Measurements from ENCODE around the gene CEP162. TPM values are rescaled to one million over a fixed set of nuclear protein-coding genes. Genes with fewer than 3 reads are reported as not detected.
A peak's percentile ranks its signal among the peaks of the same experiment; 100 is the strongest.
"Not testable (repeated sequence)": the region's sequence is repeated elsewhere in the genome, so short reads cannot be mapped to it uniquely, and the experiment has no call there.

CEP162 gene
- total and polyA plus RNA-seq, 8 donors, result 2.2 to 8.5 (median 4.9) TPM

DNA sequence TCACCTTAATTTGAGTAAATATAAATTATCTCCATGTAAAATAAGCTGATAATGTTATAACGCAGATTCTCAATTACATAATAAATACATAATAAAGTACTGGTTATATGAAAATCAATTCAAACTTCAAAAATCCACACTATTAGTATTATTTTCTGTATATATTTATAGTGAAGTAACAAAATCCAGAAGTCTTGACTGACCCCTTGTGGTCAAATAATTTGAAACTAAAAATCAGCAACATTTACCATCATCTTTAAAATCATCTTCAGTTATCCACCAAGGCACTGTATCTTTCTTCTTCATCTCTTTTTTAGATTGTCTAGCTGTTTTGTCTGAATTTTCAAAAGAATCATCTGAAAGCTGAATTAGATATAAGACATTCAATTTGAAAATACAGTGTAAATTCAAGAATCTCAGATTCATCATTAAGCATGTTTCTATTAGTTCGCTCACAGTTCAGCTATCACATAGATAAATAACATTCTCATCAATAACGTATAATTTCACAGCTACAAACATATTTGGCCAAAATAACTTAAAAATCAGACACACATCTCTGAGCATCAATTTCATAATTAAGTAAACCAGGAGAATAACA lies 6.5 kb downstream of the CEP162 start:
- H3K9me3 ChIP-seq, result no peaks in the 10 kb centered on the region
- peak; percentile 88 for FAIRE-seq
- ATAC-seq, result no peak
- 56 to 58% methylated on average over 3 of the region's 3 CpGs for WGBS, 2 donors
- intact Hi-C loops (cut with DNase I), result loop anchor here in 1 of 3 donors (10.0 kb wide), 1 partner anchor 336 kb away; no protein-coding TSS in a partner anchor
- H3K27ac ChIP-seq, result no peak overlapping the region
- no peak for DNase-seq
- no peak overlapping the region for H3K4me3 ChIP-seq
- no peaks in the 10 kb centered on the region for H3K36me3 ChIP-seq
- no peaks in the 10 kb centered on the region for H3K4me1 ChIP-seq
- no peaks in the 10 kb centered on the region for H3K27me3 ChIP-seq
- TF ChIP-seq, protein P1, sequence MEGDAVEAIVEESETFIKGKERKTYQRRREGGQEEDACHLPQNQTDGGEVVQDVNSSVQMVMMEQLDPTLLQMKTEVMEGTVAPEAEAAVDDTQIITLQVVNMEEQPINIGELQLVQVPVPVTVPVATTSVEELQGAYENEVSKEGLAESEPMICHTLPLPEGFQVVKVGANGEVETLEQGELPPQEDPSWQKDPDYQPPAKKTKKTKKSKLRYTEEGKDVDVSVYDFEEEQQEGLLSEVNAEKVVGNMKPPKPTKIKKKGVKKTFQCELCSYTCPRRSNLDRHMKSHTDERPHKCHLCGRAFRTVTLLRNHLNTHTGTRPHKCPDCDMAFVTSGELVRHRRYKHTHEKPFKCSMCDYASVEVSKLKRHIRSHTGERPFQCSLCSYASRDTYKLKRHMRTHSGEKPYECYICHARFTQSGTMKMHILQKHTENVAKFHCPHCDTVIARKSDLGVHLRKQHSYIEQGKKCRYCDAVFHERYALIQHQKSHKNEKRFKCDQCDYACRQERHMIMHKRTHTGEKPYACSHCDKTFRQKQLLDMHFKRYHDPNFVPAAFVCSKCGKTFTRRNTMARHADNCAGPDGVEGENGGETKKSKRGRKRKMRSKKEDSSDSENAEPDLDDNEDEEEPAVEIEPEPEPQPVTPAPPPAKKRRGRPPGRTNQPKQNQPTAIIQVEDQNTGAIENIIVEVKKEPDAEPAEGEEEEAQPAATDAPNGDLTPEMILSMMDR (IDR thresholded peaks at IDR 0.05), result peak in 3 of 4 donors; percentile 13 to 30 (median 29)

DNA sequence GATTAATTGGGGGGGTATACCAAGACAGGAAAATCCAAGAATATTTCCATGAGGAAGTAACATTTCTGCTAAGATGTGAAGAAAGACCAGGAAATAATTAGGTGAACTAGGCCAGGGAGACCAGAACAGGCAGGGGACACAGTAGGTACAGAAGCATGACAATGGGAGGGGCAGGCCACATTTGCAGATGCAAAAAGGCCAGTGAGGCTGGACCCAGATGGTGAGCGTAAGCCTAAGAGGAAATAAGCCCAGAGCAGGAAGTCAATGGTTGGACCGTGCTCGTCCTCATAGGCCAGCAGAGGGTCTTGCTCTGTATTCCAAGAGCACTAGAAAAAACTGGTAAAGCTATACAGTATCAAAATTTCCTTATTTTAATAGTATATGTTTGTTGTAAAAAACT lies 9.4 kb downstream of the CEP162 start:
- Histone ChIP-seq H3K4me3 (no peak overlapping the region), H3K9me3 (no peaks in the 10 kb centered on the region), H3K36me3 (no peaks in the 10 kb centered on the region), H3K27ac (no peak overlapping the region), H3K4me1 (no peaks in the 10 kb centered on the region), H3K27me3 (no peaks in the 10 kb centered on the region)
- ATAC-seq (no peak), FAIRE-seq (no peak), DNase-seq (no peak)
- intact Hi-C loops (cut with DNase I), result loop anchor here in 1 of 3 donors (10.0 kb wide), 1 partner anchor 333 kb away; no protein-coding TSS in a partner anchor
- 88 to 91% methylated on average over 3 of the region's 3 CpGs for WGBS, 2 donors
- TF ChIP-seq, protein P1 (IDR thresholded peaks at IDR 0.05), result no peak

DNA sequence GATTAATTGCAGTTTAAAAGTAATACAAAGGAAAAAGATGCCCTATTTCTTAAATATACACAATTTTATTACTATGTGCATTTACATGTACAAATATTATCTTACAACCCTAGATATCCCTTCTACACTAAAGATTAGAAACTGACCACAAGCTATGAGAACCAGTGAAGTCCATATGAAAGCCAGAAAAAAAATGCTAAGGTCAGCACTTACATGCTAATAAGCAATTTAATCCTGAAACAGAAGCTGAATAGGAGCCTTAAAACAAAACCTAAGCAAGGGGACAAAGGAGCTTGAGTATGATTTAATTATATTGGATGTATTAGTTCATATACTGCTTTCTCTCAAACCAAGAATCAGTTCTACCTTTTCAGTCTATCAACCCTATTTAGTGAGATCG lies 14.2 kb downstream of the CEP162 start:
- DNase-seq (no peak), ATAC-seq (no peak), FAIRE-seq (no peak)
- Histone ChIP-seq H3K4me3 (no peak overlapping the region), H3K27ac (no peak overlapping the region), H3K4me1 (no peaks in the 10 kb centered on the region), H3K36me3 (no peaks in the 10 kb centered on the region), H3K9me3 (no peaks in the 10 kb centered on the region), H3K27me3 (no peaks in the 10 kb centered on the region)
- TF ChIP-seq, protein P1 (IDR thresholded peaks at IDR 0.05), result no peak
- WGBS, 2 donors, result 95 to 98% methylated on average over 1 of the region's 1 CpG
- intact Hi-C loops (cut with DNase I), result loop anchor here in 1 of 3 donors (10.0 kb wide), 1 partner anchor 328 kb away; no protein-coding TSS in a partner anchor

DNA sequence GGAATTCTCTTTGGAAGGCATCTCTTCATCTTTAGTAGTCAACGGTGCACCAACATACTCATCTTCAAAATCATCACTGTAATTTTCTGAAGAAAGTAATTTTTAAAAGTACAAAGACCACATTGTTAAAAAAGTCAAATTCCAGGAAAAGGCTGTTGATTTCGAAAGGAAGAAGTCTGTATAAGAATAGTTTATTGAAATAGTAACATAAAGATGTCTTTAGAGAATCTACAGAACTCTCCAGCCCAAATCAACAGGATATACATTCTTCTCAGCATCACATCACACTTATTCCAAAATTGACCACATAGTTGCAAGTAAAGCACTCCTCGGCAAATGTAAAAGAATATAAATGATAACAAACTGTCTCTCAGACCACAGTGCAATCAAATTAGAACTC lies 23.4 kb downstream of the CEP162 start:
- no peaks in the 10 kb centered on the region for H3K4me1 ChIP-seq
- 90% methylated on average over 3 of the region's 3 CpGs for WGBS, 2 donors

DNA sequence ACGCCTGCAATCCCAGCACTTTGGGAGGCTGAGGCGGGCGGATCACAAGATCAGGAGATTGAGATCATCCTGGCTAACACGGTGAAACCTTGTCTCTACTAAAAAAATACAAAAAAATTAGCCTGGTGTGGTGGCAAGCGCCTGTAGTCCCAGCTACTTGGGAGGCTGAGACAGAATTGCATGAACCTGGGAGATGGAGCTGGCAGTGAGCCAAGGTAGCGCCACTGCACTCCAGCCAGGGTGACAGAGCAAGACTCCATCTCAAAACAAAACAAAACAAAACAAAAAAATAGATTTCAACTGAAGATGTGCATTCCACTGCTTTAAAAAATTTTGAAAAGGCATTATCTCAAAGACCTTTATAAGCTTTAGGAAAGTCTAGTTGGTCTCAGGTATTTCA lies 27.5 kb downstream of the CEP162 start:
- H3K36me3 ChIP-seq, result peaks cover 0 to 14% (median 2%) of the 10 kb centered on the region in 3 donors
- not testable (repeated sequence) for FAIRE-seq
- WGBS, 2 donors, result 96 to 97% methylated on average over 6 of the region's 6 CpGs

More for the DNA sequence above, 23.4 kb downstream of the CEP162 start:
- intact Hi-C loops (cut with DNase I), result no loop called here
- no peak for FAIRE-seq
- no peaks in the 10 kb centered on the region for H3K27me3 ChIP-seq
- DNase-seq, result no peak
- TF ChIP-seq, protein P1 (IDR thresholded peaks at IDR 0.05), result no peak
- ATAC-seq, result no peak
- peaks cover 0 to 2% (median 0%) of the 10 kb centered on the region in 3 donors for H3K36me3 ChIP-seq
- H3K4me3 ChIP-seq, result no peak overlapping the region
- no peaks in the 10 kb centered on the region for H3K9me3 ChIP-seq
- no peak overlapping the region for H3K27ac ChIP-seq

More for the DNA sequence above, 27.5 kb downstream of the CEP162 start:
- H3K9me3 ChIP-seq; intact Hi-C loops (cut with DNase I); ATAC-seq; H3K27me3 ChIP-seq; H3K27ac ChIP-seq; H3K4me1 ChIP-seq; DNase-seq; H3K4me3 ChIP-seq: not testable (repeated sequence)
